ENCODE data around the gene MARCO. TPM values are rescaled to one million over a fixed set of nuclear protein-coding genes. Genes with fewer than 3 reads are reported as not detected.
"Not testable (repeated sequence)": the region's sequence is repeated elsewhere in the genome, so short reads cannot be mapped to it uniquely, and the experiment has no call there.

Gene MARCO
- total and polyA plus RNA-seq, 5 donors = 5.9 to 96.6 (median 37.3) TPM

DNA sequence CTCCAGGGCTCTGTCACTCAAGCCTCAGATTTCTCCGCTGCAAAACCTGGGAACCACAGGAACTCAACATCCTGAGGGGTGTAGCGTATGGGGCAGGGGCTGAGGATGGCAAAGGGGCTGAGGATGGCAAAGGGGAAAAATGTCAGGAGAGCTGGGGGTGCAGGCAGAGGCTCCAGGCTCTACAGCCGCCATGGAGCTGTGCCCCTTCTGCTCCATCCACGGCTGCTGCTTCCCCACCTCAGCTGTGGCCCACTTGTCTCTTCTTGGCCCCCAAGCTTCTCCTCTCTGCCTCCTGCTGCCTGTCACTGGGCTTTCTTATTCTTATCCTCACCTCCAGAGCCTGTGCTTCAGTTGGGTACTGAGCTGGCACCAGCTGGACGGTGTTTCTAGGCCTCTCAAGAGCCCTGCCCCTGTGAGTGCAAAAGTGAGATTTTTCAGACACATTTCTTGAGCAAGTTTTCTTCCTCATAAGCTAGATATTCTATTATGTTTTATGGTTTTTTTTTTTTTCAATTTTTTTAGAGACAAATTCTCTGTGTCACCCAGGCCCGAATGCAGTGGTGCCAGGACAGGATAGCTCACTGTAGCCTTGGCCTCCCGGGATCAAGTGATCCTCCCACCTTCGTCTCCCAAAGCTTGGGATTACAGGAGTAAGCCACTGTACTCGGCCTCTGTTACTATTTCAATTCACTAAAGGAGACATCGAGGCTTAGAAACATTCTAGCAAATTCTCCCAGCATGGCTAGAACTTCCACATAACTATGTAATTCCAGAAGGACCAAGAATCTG lies 49.0 kb downstream of the MARCO start:
- H3K27ac ChIP-seq (ENCODE audit: low read length) = no peak overlapping the region
- H3K9me3 ChIP-seq (ENCODE audit: control insufficient read depth, low read length) = no peaks in the 10 kb centered on the region
- no peaks in the 10 kb centered on the region for H3K4me1 ChIP-seq (ENCODE audit: control insufficient read depth, insufficient read depth, low read length)
- H3K27me3 ChIP-seq (ENCODE audit: control insufficient read depth, insufficient read depth) = no peaks in the 10 kb centered on the region
- intact Hi-C loops (cut with DNase I) = no loop called here
- DNase-seq (peak in 1 of 3 donors; percentile 18), ATAC-seq (no peak)
- no peak overlapping the region for H3K4me3 ChIP-seq (ENCODE audit: low read length)
- 73% methylated on average over 10 of the region's 10 CpGs for WGBS

DNA sequence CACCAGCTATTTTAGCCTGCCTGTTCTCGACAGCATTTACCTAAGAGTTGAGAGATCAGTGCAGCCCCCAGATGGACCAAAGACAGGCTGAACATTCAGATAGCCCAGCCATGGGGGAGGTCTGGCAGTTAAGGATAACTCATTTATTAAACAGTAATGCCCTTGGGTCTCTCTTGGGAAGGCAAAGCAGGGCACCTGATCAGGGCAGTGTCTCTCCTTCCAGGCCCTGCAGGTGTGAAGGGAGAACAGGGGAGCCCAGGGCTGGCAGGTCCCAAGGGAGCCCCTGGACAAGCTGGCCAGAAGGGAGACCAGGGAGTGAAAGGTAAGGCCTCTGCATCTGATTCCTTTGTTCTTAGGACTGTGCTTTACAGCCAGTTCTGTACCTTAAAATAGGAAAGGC lies 49.6 kb downstream of the MARCO start:
- H3K9me3 ChIP-seq (ENCODE audit: control insufficient read depth, low read length) = no peaks in the 10 kb centered on the region
- ATAC-seq = no peak
- intact Hi-C loops (cut with DNase I) = no loop called here
- 73% methylated on average over 1 of the region's 1 CpG for WGBS
- H3K27me3 ChIP-seq (ENCODE audit: control insufficient read depth, insufficient read depth) = no peaks in the 10 kb centered on the region
- no peak for DNase-seq
- H3K27ac ChIP-seq (ENCODE audit: low read length) = no peak overlapping the region
- no peaks in the 10 kb centered on the region for H3K4me1 ChIP-seq (ENCODE audit: control insufficient read depth, insufficient read depth, low read length)
- no peak overlapping the region for H3K4me3 ChIP-seq (ENCODE audit: low read length)

DNA sequence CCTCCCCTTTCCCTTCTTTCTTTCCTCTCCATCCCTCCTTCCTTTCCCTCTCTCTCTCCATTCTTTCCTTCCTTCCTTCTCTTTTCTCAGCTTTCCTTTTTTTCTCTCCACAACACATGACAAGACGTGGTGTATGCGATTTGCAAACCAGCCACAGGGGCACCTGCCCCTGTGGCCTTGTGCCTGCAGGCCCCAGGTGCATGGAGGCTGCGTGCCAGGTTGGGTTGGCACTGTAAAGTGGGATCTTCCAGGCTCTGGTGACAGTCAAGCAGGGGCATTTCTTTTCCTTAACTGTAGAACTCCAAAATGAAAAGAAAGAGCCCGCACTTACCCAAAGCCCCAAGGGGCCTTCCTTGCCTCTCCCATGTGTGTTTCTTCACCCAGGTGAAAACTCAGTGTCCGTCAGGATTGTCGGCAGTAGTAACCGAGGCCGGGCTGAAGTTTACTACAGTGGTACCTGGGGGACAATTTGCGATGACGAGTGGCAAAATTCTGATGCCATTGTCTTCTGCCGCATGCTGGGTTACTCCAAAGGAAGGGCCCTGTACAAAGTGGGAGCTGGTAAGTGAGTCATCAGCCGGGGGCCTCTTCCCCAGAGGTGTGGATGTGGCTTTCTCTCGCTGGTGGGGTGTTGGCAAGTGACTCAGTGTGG lies 50.9 kb downstream of the MARCO start:
- Histone ChIP-seq H3K27ac (ENCODE audit: low read length) (no peak overlapping the region), H3K27me3 (ENCODE audit: control insufficient read depth, insufficient read depth) (no peaks in the 10 kb centered on the region), H3K9me3 (ENCODE audit: control insufficient read depth, low read length) (no peaks in the 10 kb centered on the region), H3K4me3 (ENCODE audit: low read length) (no peak overlapping the region), H3K4me1 (ENCODE audit: control insufficient read depth, insufficient read depth, low read length) (no peaks in the 10 kb centered on the region)
- ATAC-seq (no peak), DNase-seq (peak in 1 of 3 donors; percentile 16)
- WGBS = 80% methylated on average over 13 of the region's 13 CpGs
- intact Hi-C loops (cut with DNase I) = no loop called here

DNA sequence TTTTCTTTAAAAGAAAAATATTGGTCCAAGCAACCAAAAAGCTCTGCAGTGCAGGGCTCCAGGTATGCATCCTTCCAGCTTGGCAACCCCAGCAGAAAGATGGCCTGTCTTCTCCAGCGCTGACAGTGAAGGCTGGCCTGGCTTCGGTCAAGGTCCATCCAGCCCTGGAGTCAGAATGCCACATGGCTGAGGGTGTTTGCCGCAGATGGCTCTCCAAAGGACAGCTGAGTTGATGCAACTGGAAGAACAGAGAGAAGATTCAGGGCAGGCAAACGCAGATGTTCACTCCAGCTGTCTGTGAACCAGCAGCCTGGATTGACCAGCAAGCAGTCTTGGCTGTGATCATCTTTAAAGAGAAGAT lies 51.4 kb downstream of the MARCO start:
- DNase-seq (no peak), ATAC-seq (no peak)

DNA sequence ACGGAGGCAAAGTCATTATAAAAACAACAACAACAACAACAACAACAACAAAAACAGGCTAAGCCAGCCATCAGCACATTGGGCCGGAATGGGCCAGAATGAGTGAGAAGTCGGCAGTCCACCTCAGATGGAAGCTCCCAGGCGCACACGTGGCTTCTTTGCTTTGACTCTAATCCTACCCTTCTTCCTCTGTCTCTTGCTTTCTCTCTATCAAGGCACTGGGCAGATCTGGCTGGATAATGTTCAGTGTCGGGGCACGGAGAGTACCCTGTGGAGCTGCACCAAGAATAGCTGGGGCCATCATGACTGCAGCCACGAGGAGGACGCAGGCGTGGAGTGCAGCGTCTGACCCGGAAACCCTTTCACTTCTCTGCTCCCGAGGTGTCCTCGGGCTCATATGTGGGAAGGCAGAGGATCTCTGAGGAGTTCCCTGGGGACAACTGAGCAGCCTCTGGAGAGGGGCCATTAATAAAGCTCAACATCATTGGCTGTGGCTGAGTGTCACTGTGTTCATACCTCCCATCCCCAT lies 52.2 kb downstream of the MARCO start:
- no peak overlapping the region for H3K27ac ChIP-seq (ENCODE audit: low read length)
- DNase-seq = peak in 1 of 3 donors; percentile 11
- H3K4me3 ChIP-seq (ENCODE audit: low read length) = no peak overlapping the region
- no peak for ATAC-seq
- no peaks in the 10 kb centered on the region for H3K9me3 ChIP-seq (ENCODE audit: control insufficient read depth, low read length)
- H3K4me1 ChIP-seq (ENCODE audit: control insufficient read depth, insufficient read depth, low read length) = no peaks in the 10 kb centered on the region
- 83% methylated on average over 14 of the region's 14 CpGs for WGBS
- no peaks in the 10 kb centered on the region for H3K27me3 ChIP-seq (ENCODE audit: control insufficient read depth, insufficient read depth)
- intact Hi-C loops (cut with DNase I) = no loop called here

More for the DNA sequence above, 51.4 kb downstream of the MARCO start:
- intact Hi-C loops (cut with DNase I) = no loop called here
- no peak overlapping the region for H3K4me3 ChIP-seq (ENCODE audit: low read length)
- H3K9me3 ChIP-seq (ENCODE audit: control insufficient read depth, low read length) = no peaks in the 10 kb centered on the region
- H3K4me1 ChIP-seq (ENCODE audit: control insufficient read depth, insufficient read depth, low read length) = no peaks in the 10 kb centered on the region
- no peak overlapping the region for H3K27ac ChIP-seq (ENCODE audit: low read length)
- H3K27me3 ChIP-seq (ENCODE audit: control insufficient read depth, insufficient read depth) = no peaks in the 10 kb centered on the region
- WGBS = 85% methylated on average over 4 of the region's 4 CpGs

DNA sequence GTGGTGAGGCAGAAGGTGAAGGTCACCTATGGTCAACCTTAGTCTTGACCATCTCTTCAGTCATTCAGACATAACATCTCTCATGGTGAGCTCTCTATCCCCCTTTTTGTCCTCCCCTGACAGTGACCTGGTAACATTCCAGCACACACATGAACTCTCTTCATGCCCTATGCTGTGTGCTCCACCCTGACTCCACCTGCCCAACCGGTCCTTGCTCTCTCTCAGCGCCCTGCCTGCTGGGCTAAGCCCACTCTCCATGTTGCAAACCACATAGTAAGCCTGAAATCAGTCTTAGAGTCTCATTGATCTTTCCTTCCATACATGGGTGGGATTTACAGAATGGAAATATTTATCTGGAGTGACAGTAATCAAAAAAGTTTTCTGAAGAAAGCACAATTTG lies 52.8 kb downstream of the MARCO start:
- Histone ChIP-seq H3K27ac (ENCODE audit: low read length) (no peak overlapping the region), H3K4me3 (ENCODE audit: low read length) (no peak overlapping the region), H3K27me3 (ENCODE audit: control insufficient read depth, insufficient read depth) (no peaks in the 10 kb centered on the region), H3K9me3 (ENCODE audit: control insufficient read depth, low read length) (no peaks in the 10 kb centered on the region), H3K4me1 (ENCODE audit: control insufficient read depth, insufficient read depth, low read length) (no peaks in the 10 kb centered on the region)
- no peak for DNase-seq
- ATAC-seq = no peak
- 75% methylated on average over 2 of the region's 2 CpGs for WGBS
- intact Hi-C loops (cut with DNase I) = no loop called here

DNA sequence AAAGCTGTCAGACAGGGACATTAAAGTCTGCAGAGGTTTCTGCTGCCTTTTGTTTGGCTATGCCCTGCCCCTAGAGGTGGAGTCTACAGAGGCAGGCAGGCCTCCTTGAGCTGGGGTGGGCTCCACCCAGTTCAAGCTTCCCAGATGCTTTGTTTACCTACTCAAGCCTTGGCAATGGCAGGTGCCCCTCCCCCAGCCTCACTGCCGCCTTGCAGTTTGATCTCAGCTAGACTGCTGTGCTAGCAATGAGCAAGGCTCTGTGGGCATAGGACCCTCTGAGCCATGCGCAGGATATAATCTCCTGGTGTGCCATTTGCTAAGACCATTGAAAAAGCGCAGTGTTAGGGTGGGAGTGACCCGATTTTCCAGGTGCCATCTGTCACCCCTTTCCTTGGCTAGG lies 61.9 kb downstream of the MARCO start:
- intact Hi-C loops (cut with DNase I); H3K4me1 ChIP-seq (ENCODE audit: control insufficient read depth, insufficient read depth, low read length); H3K4me3 ChIP-seq (ENCODE audit: low read length); DNase-seq; H3K27me3 ChIP-seq (ENCODE audit: control insufficient read depth, insufficient read depth); ATAC-seq; H3K27ac ChIP-seq (ENCODE audit: low read length); H3K9me3 ChIP-seq (ENCODE audit: control insufficient read depth, low read length): not testable (repeated sequence)
- 96% methylated on average over 4 of the region's 4 CpGs for WGBS

DNA sequence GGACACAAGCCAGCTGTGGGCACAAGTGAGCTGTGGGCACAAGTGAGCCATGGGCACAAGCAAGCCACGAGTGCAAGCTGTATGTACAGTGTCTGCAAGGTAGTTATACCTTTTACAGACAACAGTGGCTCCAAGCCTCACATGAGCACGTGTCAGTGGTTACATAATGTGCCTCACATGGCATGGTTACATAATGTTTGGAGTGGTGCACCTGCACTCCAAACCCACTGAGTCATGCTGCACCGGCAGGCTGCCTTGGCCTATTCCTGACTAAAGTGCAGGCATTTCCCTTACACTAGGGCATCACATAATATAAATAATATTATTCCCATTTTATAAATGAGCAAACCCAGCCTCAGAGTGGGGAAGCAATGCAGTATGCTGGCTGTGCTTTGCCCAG lies 62.6 kb downstream of the MARCO start:
- no peak for DNase-seq
- H3K27ac ChIP-seq (ENCODE audit: low read length) = no peak overlapping the region
- WGBS = 67% methylated on average over 3 of the region's 3 CpGs

DNA sequence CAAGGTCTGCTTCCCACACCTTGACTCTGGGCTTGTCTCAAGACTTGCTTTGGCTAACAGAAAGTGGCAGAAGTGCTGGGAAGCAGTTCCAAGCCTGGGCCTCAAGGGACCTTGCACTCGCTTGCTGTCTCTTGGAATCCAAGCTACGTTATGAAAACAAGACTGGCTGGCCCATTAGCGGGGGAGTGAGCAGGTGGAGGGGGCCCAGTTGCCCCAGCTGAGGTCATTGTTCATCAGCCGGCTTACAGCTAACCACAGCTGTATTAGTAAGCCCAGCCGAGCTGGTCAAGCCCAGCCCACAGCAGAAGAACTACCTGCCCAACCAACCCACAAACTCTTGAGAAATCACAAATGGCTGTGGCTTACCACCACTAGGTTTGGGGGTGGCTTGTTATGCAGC lies 63.1 kb downstream of the MARCO start:
- intact Hi-C loops (cut with DNase I) = no loop called here
- 69% methylated on average over 5 of the region's 5 CpGs for WGBS
- ATAC-seq = no peak
- H3K9me3 ChIP-seq (ENCODE audit: control insufficient read depth, low read length) = no peaks in the 10 kb centered on the region
- DNase-seq = no peak
- no peak overlapping the region for H3K4me3 ChIP-seq (ENCODE audit: low read length)
- no peaks in the 10 kb centered on the region for H3K4me1 ChIP-seq (ENCODE audit: control insufficient read depth, insufficient read depth, low read length)
- H3K27ac ChIP-seq (ENCODE audit: low read length) = no peak overlapping the region
- no peaks in the 10 kb centered on the region for H3K27me3 ChIP-seq (ENCODE audit: control insufficient read depth, insufficient read depth)

More for the DNA sequence above, 62.6 kb downstream of the MARCO start:
- no peaks in the 10 kb centered on the region for H3K9me3 ChIP-seq (ENCODE audit: control insufficient read depth, low read length)
- no peak for ATAC-seq
- H3K4me3 ChIP-seq (ENCODE audit: low read length) = no peak overlapping the region
- H3K4me1 ChIP-seq (ENCODE audit: control insufficient read depth, insufficient read depth, low read length) = no peaks in the 10 kb centered on the region
- no peaks in the 10 kb centered on the region for H3K27me3 ChIP-seq (ENCODE audit: control insufficient read depth, insufficient read depth)
- intact Hi-C loops (cut with DNase I) = no loop called here

DNA sequence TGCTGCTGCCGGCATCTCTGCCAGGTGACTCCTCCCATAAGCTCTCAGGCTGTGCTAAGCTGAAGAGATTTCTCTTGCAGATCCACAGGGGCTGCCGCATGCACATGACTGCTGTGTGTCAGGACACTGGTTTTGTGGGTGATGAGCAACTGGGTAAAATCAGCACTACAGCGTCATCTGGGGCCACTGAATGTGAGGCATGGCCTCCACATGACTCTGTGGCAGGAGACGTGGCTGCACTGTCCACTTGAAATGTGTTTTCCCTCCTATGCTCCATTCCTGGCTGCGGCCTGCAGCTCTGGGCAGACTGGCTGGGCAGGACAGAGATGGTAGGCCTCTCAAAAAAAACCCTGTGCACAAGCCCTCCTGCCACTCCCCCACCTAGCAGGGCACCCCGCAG lies 63.6 kb downstream of the MARCO start:
- no peak for ATAC-seq
- no peaks in the 10 kb centered on the region for H3K9me3 ChIP-seq (ENCODE audit: control insufficient read depth, low read length)
- intact Hi-C loops (cut with DNase I) = no loop called here
- no peak for DNase-seq
- no peaks in the 10 kb centered on the region for H3K4me1 ChIP-seq (ENCODE audit: control insufficient read depth, insufficient read depth, low read length)
- 77% methylated on average over 6 of the region's 6 CpGs for WGBS
- no peak overlapping the region for H3K27ac ChIP-seq (ENCODE audit: low read length)
- H3K4me3 ChIP-seq (ENCODE audit: low read length) = no peak overlapping the region
- no peaks in the 10 kb centered on the region for H3K27me3 ChIP-seq (ENCODE audit: control insufficient read depth, insufficient read depth)

DNA sequence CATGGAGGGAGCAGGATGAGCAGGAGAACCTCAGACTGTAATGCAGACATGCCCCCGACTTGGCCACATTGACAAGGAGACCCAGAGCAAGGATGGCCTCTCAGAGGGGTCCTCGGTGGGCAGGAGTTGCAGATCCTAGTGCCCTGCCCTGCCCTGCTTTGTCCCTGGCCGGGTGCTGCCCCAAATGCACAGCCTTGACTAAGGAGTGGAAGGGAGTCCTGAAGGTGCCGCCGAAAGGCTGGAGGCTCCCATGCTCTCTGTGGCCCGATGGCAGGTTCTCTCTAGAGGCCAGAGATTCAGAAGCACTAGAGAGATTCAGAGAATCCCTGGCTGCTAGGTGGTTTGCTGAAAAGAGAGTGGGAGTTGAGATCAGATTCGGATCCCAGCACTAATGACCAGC lies 64.4 kb downstream of the MARCO start:
- DNase-seq = no peak
- 75% methylated on average over 7 of the region's 7 CpGs for WGBS
- intact Hi-C loops (cut with DNase I) = no loop called here

More for the DNA sequence above, 64.4 kb downstream of the MARCO start:
- H3K27ac ChIP-seq (ENCODE audit: low read length) = no peak overlapping the region
- no peaks in the 10 kb centered on the region for H3K9me3 ChIP-seq (ENCODE audit: control insufficient read depth, low read length)
- ATAC-seq = no peak
- no peaks in the 10 kb centered on the region for H3K27me3 ChIP-seq (ENCODE audit: control insufficient read depth, insufficient read depth)
- H3K4me1 ChIP-seq (ENCODE audit: control insufficient read depth, insufficient read depth, low read length) = no peaks in the 10 kb centered on the region
- H3K4me3 ChIP-seq (ENCODE audit: low read length) = no peak overlapping the region

Measured in right cardiac atrium (tissue), 5 donors.